ENCODE results near the gene CCDC7. TPM values are rescaled to one million over a fixed set of nuclear protein-coding genes. Genes with fewer than 3 reads are reported as not detected.

The CCDC7 gene
- total RNA-seq, 1 donor from 2014 or later = 11.1 TPM

GRCh38 chr10:32511599-32511998 lies 65.7 kb downstream of the CCDC7 start:
- H3K4me1 Mint-ChIP-seq = no peaks in the 10 kb centered on the region
- H3K27me3 Mint-ChIP-seq (ENCODE audit: low read depth) = no peaks in the 10 kb centered on the region
- peaks cover 16% of the 10 kb centered on the region for H3K36me3 Mint-ChIP-seq

GRCh38 chr10:32516567-32517495 lies 70.9 kb downstream of the CCDC7 start:
- H3K9me3 Mint-ChIP-seq = peaks cover 21% of the 10 kb centered on the region
- no peaks in the 10 kb centered on the region for H3K4me1 Mint-ChIP-seq
- no peak overlapping the region for H3K27ac Mint-ChIP-seq
- DNase-seq (ENCODE audit: low spot score in 2 of 2, unreplicated experiment in 2 of 2) = no peak
- peaks cover 3% of the 10 kb centered on the region for H3K27me3 Mint-ChIP-seq (ENCODE audit: low read depth)
- H3K4me3 Mint-ChIP-seq = no peak overlapping the region
- H3K36me3 Mint-ChIP-seq = peaks cover 5% of the 10 kb centered on the region
- TF ChIP-seq CTCF (IDR thresholded peaks at IDR 0.05; ENCODE audit: unreplicated experiment) = no peak

More at GRCh38 chr10:32511599-32511998, 65.7 kb downstream of the CCDC7 start:
- Mint-ChIP-seq H3K4me3 (no peak overlapping the region), H3K27ac (no peak overlapping the region), H3K9me3 (peaks cover 19% of the 10 kb centered on the region)
- no peak for TF ChIP-seq CTCF (IDR thresholded peaks at IDR 0.05; ENCODE audit: unreplicated experiment)
- no peak for DNase-seq (ENCODE audit: low spot score in 2 of 2, unreplicated experiment in 2 of 2)

GRCh38 chr10:32530231-32530630 lies 84.3 kb downstream of the CCDC7 start:
- Mint-ChIP-seq H3K27me3 (ENCODE audit: low read depth) (no peaks in the 10 kb centered on the region), H3K36me3 (peaks cover 6% of the 10 kb centered on the region), H3K27ac (no peak overlapping the region), H3K4me3 (no peak overlapping the region), H3K9me3 (peaks cover 22% of the 10 kb centered on the region), H3K4me1 (no peaks in the 10 kb centered on the region)
- TF ChIP-seq CTCF (IDR thresholded peaks at IDR 0.05; ENCODE audit: unreplicated experiment) = no peak
- DNase-seq (ENCODE audit: low spot score in 2 of 2, unreplicated experiment in 2 of 2) = no peak

- H3K27me3 Mint-ChIP-seq (ENCODE audit: low read depth) = no peaks in the 10 kb centered on the region
These were observed 92.3 kb downstream of the CCDC7 start for GRCh38 chr10:32538256-32538655.

GRCh38 chr10:32540691-32541470 lies 94.9 kb downstream of the CCDC7 start:
- no peak for DNase-seq (ENCODE audit: low spot score in 2 of 2, unreplicated experiment in 2 of 2)
- H3K27ac Mint-ChIP-seq = no peak overlapping the region
- H3K4me3 Mint-ChIP-seq = no peak overlapping the region
- no peaks in the 10 kb centered on the region for H3K36me3 Mint-ChIP-seq
- no peak for TF ChIP-seq CTCF (IDR thresholded peaks at IDR 0.05; ENCODE audit: unreplicated experiment)
- H3K9me3 Mint-ChIP-seq = peaks cover 17% of the 10 kb centered on the region
- no peaks in the 10 kb centered on the region for H3K27me3 Mint-ChIP-seq (ENCODE audit: low read depth)
- H3K4me1 Mint-ChIP-seq = no peaks in the 10 kb centered on the region

More at GRCh38 chr10:32538256-32538655, 92.3 kb downstream of the CCDC7 start:
- H3K4me1 Mint-ChIP-seq = no peaks in the 10 kb centered on the region
- peaks cover 6% of the 10 kb centered on the region for H3K36me3 Mint-ChIP-seq
- no peak for DNase-seq (ENCODE audit: low spot score in 2 of 2, unreplicated experiment in 2 of 2)
- TF ChIP-seq CTCF (IDR thresholded peaks at IDR 0.05; ENCODE audit: unreplicated experiment) = no peak
- H3K27ac Mint-ChIP-seq = no peak overlapping the region
- peaks cover 30% of the 10 kb centered on the region for H3K9me3 Mint-ChIP-seq
- H3K4me3 Mint-ChIP-seq = no peak overlapping the region

All from mesothelial cell of epicardium (in vitro differentiated cells).